NCI-H2171 (cell line): ENCODE results near the gene AGXT.
"Not testable (repeated sequence)": the region's sequence is repeated elsewhere in the genome, so short reads cannot be mapped to it uniquely, and the experiment has no call there.

Experiments used
- DNase-seq: peaks from one replicate; lab custom pipeline; 2025; lab: John Stamatoyannopoulos, UW

AGXT gene

DNA sequence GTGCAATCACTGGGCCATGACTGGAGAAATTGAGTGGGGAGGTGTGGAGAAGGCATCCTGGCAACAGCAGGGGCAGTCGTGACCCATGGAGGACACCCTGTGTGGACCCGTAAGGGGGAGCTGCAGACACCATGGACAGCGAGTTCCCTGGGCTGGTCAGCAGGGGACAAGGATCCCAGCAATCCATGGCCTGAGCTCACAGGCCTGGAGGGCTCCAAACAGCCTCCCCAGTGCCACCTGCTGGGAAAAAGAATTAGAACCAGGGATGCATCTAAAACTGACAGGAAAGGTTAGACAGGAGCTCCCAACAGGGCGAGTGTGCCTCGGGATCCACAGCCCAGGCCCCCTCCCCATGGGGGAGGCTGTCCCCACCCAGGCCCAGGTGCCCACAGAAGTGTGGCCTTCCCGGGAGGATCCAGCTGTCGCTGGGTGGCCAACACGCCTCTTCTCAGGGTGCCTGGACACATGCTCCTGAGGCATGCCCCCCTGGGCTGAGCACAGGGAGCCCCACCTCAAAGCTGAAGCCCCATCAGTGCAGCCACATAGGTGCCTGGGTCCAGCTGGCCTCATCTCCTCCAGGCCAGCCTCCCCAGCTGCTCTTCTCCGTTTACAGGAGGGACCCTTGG, 28.1 kb upstream of the AGXT start:
- DNase-seq = no peak

- not testable (repeated sequence) for DNase-seq
Measured at GRCh38 chr2:240846309-240846708, 22.3 kb upstream of the AGXT start.

GRCh38 chr2:240846873-240847595, 21.6 kb upstream of the AGXT start:
- no peak for DNase-seq

DNA sequence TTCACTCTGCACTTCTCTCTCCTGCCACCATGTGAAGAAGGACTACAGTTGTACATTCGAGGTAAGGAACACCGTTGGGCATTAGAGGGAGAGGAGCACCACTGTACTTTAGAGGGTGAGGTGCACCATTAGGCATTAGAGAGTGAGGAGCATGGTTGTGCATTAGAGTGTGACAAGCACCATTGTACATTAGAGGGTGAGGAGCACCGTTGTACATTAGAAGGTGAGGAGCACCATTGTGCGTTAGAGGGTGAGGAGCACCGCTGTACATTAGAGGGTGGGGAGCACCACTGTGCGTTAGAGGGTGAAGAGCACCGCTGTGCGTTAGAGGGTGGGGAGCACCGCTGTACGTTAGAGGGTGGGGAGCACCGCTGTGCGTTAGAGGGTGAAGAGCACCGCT, 20.8 kb upstream of the AGXT start:
- DNase-seq = no peak

DNA sequence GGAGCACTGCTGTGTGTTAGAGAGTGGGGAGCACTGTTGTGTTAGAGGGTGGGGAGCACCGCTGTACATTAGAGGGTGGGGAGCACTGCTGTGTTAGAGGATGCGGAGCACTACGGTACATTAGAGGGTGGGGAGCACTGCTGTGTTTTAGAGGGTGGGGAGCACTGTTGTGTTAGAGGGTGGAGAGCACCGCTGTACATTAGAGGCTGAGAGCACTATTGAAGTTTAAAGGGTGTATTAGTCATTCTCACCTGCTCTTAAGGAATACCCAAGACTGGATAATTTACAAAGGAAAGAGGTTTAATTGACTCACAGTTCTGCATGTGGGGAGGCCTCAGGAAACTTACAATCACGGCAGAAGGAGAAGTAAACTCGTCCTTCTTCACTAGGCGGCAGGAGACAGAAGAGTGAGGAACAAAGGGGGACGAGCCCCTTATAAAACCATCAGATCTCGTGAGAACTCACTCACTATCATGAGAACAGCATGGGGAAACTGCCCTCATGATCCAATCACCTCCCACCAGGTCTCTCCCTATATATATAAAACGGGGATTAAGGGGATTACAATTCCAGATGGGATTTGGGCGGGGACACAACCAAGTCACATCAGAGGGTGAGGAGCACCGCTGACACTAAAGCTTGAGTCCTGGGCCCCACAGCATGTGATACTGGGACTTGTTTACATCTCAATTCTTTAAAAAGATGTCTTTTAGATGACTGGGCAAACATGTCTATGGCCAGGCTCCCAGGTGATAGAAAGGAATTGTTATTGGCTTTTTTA, 19.5 kb upstream of the AGXT start:
- no peak for DNase-seq

GRCh38 chr2:240850026-240850425, 18.6 kb upstream of the AGXT start:
- no peak for DNase-seq

GRCh38 chr2:240850756-240851077, 17.9 kb upstream of the AGXT start:
- DNase-seq = no peak

- peak; percentile 16 for DNase-seq
Measured at GRCh38 chr2:240851078-240851991, 17.3 kb upstream of the AGXT start.

DNA sequence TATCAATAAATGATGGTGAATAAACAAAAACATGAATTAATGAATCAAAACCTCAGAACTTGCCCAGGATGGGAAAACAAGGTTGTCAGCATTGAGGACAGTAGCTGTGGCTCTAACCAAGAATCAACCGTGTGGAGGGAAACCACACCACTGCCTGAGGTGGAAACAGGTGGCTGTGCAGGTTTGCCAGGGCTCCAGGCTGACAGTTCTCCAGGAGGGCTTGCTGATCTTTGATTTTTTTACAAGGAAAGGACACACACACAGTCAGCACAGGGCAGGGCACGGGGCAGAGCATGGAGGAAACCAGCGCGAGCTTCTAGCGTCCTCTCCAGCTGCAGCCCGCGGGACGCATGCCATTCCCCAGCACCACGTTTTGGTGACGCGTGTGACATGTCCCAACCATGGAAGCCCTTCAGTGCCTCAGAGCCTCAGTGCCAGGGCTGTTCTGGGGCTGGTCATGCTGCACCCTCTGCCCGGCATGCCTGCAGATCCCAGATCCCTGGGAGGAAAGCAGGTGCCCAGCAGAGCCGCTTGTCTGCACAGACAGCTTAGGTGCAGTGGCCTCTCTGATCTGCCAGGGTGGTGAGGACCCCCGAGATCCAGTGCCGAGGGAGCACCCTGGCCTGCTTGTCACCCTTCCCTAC, 15.8 kb upstream of the AGXT start:
- DNase-seq = no peak

DNA sequence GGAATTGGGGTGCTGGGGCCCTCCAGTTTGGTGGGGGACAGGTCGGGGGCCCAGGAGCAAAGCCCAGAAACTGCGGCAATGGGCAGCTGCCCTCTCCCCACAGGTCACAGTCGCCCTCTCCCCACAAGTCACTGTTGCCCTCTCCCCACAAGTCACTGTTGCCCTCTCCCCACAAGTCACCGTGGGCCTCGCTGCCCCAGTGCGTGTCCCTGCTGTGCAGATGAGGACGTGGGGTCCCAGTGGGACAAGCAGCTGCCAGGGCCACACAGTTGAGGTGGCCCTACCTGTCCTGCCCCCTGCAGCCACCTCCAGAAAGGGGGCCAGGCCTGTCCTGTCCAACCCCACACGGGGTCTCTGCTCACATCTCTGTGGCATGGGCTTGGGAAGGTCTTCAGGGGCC, 13.0 kb upstream of the AGXT start:
- DNase-seq = no peak

GRCh38 chr2:240856151-240856980, 12.3 kb upstream of the AGXT start:
- DNase-seq = no peak

- DNase-seq = no peak
Measured at GRCh38 chr2:240857039-240858008, 11.3 kb upstream of the AGXT start.

DNA sequence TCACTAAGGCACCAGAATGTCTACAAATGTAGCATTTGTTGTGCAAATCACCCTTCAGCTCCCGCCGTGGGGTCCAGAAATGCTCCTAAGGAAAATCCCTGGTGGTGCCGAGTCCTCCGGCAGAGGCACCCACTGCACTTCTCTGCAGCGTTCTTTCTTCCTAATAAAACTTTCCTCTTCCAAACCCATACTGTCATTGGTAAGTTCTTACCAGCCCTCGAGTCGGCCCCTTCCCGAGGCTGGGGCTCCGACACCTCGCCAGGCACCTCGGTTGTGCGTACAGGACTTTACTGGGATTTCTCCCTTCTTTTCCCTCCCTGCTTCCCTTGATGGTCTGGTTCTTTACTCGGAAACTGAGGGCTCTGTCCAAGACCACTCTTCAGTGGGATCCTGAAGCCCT, 10.3 kb upstream of the AGXT start:
- no peak for DNase-seq

DNA sequence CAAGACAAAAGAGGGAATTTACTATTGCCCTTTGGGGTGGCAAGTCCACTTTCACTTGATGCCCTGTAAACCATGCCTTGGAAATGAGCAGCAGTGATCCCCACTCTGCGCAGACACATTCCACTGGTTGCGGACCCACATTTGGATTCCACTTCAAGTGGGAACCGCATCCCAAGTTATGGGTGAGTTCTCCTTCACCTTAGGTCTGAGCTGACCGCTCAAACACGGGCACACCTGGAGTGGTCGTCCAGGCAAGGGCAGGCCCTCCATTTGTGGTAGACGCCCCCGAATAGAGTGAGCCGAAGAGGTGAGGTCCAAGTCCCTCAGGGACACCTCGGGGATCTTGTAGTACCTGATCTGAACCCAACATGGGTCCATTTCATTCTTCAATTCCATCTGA, 9.8 kb upstream of the AGXT start:
- no peak for DNase-seq

DNA sequence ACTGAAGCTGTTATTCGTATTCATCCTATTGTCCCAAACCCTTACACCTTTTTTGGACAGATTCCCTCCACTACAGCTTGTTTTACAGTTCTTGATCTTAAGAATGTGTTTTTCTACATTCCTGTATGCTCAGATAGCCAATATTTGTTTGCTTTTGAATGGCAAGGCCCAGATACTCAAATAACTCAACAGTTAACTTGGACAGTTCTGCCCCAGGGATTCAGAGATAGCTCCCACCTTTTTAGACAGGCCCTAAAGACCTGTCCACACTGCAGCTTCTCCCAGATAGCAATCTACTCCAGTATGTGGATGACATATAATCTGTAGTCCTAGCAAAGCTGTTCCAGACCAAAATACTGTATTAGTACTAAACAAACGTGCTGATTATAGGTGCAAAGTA, 7.1 kb upstream of the AGXT start:
- DNase-seq = no peak

DNA sequence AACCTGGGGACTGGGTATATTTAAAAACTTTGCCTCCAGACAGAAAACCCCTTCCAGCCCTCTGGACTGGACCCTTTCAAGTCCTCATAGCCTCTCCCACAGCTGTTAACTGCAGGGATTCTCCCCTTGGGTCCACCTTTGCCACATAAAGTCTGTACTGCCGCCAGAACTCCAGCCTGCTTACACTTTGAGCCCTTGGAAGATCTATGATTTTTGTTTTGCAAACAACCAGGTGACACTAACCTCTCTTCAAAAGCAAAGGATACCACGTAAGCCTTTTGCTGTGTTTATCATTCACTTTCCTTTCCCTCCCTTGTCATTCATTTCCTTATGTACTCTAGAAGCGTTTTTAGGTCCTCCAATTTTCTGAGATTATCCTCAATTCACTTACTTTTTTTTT, 4.1 kb upstream of the AGXT start:
- DNase-seq = no peak

DNA sequence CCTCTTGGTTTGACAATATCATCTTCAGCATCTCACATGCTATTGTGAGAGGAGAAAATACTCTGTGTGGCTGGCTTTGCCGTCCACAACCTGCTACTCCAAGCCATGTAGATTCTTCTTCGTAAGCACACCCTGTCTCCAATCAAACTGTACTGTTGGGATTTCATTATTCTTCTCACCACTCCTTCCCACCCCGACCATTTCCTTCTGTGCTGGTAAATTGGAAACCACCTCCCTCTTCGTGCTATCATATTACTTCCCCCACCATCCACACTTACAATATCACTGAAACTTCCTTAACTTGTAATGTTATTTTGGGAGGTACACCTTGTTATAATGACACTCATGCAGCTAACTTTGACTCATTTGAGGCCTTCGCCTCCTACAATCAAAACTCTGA, 3.2 kb upstream of the AGXT start:
- DNase-seq = no peak

DNA sequence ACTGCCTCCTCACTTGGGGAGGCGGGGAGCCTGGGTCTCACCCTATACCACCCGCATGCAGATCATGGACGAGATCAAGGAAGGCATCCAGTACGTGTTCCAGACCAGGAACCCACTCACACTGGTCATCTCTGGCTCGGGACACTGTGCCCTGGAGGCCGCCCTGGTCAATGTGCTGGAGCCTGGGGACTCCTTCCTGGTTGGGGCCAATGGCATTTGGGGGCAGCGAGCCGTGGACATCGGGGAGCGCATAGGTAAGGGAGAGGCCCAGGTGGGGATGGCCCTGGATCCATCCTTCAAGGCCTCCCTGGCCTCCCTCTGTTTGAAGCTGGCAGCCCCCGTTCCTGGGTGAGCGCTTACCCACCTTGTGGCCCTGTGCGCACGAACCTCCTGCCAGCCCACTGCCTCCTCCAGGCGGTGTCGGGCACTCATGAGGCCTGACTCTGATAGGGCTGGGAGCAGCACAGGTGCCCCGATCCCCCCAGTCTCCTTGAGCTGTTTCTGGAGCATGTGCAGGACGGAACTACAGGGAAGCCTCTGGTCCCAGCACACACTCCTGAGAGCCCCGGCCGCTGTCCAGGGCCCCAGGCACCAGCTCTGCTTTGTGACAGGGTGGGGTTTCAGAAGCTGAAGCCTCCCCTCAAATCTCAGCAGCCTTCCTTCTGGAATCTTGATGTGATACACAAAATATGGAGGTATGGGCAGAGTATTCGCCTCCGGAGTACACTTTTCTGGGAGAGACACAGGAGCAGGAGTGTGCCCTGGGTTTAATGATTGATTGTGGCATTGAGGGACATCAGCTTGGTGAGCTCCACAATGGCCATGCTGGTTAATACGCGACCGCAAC, 708 bp downstream of the AGXT start:
- DNase-seq = no peak
